Smooth muscle cell (in vitro differentiated cells): Measurements from ENCODE around the gene NDUFA3. TPM values are rescaled to one million over a fixed set of nuclear protein-coding genes. Genes with fewer than 3 reads are reported as not detected.

ENCODE experiments used
- DNase-seq: peaks from one replicate; lab custom pipeline; 2025; ENCODE audit not compliant: unreplicated experiment; lab: John Stamatoyannopoulos, UW
- H2AFZ ChIP-seq: fragments of 200-600 bp; sonication (generic); 2 replicates; pipeline ENCODE4 v1.6.0; 2016; ENCODE audit warnings: antibody characterized with exemption, low read depth, mild to moderate bottlenecking
- H3F3A ChIP-seq: fragments of 200-600 bp; sonication (generic); 2 replicates; pipeline ENCODE4 v1.6.0; 2017; ENCODE audit warnings: antibody characterized with exemption, low read depth
- H3K27ac ChIP-seq: fragments of 200-600 bp; sonication (generic); 2 replicates; pipeline ENCODE4 v1.5.1; 2016; ENCODE audit warnings: low read depth, mild to moderate bottlenecking
- H3K27me3 ChIP-seq: fragments of 200-600 bp; sonication (generic); 2 replicates; pipeline ENCODE4 v1.6.1; 2016; ENCODE audit warnings: low read depth, mild to moderate bottlenecking
- H3K36me3 ChIP-seq: fragments of 200-600 bp; sonication (generic); 2 replicates; pipeline ENCODE4 v1.5.1; 2016; ENCODE audit warnings: low read depth
- H3K4me1 ChIP-seq: fragments of 200-600 bp; sonication (generic); 2 replicates; pipeline ENCODE4 v1.5.1; 2016; ENCODE audit warnings: low read depth
- H3K4me2 ChIP-seq: fragments of 200-600 bp; sonication (generic); 2 replicates; pipeline ENCODE4 v1.6.0; 2016; ENCODE audit warnings: mild to moderate bottlenecking
- H3K4me3 ChIP-seq: fragments of 200-600 bp; sonication (generic); 2 replicates; pipeline ENCODE4 v1.5.1; 2016; ENCODE audit warnings: mild to moderate bottlenecking
- H3K79me2 ChIP-seq: fragments of 200-600 bp; sonication (generic); 2 replicates; pipeline ENCODE4 v1.6.0; 2016; ENCODE audit warnings: low read depth, mild to moderate bottlenecking
- H3K9ac ChIP-seq: fragments of 200-600 bp; sonication (generic); 2 replicates; pipeline ENCODE4 v1.6.0; 2016; ENCODE audit warnings: low read depth
- H3K9me3 ChIP-seq: fragments of 200-600 bp; sonication (generic); replicated peaks from 2 replicates; pipeline ENCODE4 v1.5.1; 2016; ENCODE audit warnings: low read depth
- H4K20me1 ChIP-seq: fragments of 200-600 bp; sonication (generic); 2 replicates; pipeline ENCODE4 v1.6.0; 2016; ENCODE audit warnings: low read depth
- WGBS: methylation state at CpG from one replicate; pipeline ENCODE4 v1.1.7; 2016; ENCODE audit warnings: low lambda C conversion rate; 5-methylcytosine and 5-hydroxymethylcytosine counted together
- polyA plus RNA-seq: library from polyadenylated mRNA; unstranded; fragments of >200 nt; fragmentation: Nextera tagmentation; extraction: Ambion mirVana; gene quantifications from 2 replicates; pipeline ENCODE4 v1.2.1, GENCODE V29; 2016
- total RNA-seq: library from RNA; depleted of rRNA; stranded (reverse); fragments of >200 nt; gene quantifications from 2 replicates; pipeline ENCODE4 v1.2.3, GENCODE V29; 2014
- TF ChIP-seq, protein P1 (sequence below): fragments of 200-600 bp; sonication (generic); IDR thresholded peaks from 2 replicates; pipeline ENCODE4 v1.5.1; 2017; ENCODE audit warnings: borderline replicate concordance, mild to moderate bottlenecking, antibody characterized with exemption; ENCODE audit not compliant: insufficient read depth, poor library complexity, severe bottlenecking

The NDUFA3 gene
- total and polyA plus RNA-seq, 2 experiments from 2014 or later: 29.8 to 249 TPM

- no peak for DNase-seq
- Histone ChIP-seq H3K4me2 (no peak within 1 kb of the TSS), H4K20me1 (no peaks in the 10 kb centered on the region), H3K4me3 (no peak within 1 kb of the TSS), H3K36me3 (no peaks in the 10 kb centered on the region), H2AFZ (no peak within 1 kb of the TSS), H3K79me2 (peaks cover 19% of the 10 kb centered on the region), H3K9ac (no peak within 1 kb of the TSS), H3F3A (no peaks in the 10 kb centered on the region), H3K27me3 (peaks cover 2% of the 10 kb centered on the region), H3K4me1 (no peaks in the 10 kb centered on the region), H3K9me3 (no peaks in the 10 kb centered on the region), H3K27ac (no peak within 1 kb of the TSS)
- TF ChIP-seq, protein P1, sequence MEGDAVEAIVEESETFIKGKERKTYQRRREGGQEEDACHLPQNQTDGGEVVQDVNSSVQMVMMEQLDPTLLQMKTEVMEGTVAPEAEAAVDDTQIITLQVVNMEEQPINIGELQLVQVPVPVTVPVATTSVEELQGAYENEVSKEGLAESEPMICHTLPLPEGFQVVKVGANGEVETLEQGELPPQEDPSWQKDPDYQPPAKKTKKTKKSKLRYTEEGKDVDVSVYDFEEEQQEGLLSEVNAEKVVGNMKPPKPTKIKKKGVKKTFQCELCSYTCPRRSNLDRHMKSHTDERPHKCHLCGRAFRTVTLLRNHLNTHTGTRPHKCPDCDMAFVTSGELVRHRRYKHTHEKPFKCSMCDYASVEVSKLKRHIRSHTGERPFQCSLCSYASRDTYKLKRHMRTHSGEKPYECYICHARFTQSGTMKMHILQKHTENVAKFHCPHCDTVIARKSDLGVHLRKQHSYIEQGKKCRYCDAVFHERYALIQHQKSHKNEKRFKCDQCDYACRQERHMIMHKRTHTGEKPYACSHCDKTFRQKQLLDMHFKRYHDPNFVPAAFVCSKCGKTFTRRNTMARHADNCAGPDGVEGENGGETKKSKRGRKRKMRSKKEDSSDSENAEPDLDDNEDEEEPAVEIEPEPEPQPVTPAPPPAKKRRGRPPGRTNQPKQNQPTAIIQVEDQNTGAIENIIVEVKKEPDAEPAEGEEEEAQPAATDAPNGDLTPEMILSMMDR: no peak
- WGBS: 67% methylated on average over 5 of the region's 5 CpGs
These were observed 2.1 kb upstream of the NDUFA3 start, which contains the start of gene OSCAR for GRCh38 chr19:54100561-54100960. OSCAR (minus strand) TSS chr19:54100803; CDS start chr19:54100792, 11 bp downstream.

GRCh38 chr19:54104998-54105715 is 2.5 kb downstream of the NDUFA3 start:
- H3K4me2 ChIP-seq: no peak overlapping the region
- WGBS: 97% methylated on average over 11 of the region's 11 CpGs
- DNase-seq: no peak
- no peak overlapping the region for H3K27ac ChIP-seq
- H3K36me3 ChIP-seq: no peaks in the 10 kb centered on the region
- H3K9ac ChIP-seq: no peak overlapping the region
- H3K4me3 ChIP-seq: no peak overlapping the region
- H2AFZ ChIP-seq: no peak overlapping the region
- no peaks in the 10 kb centered on the region for H4K20me1 ChIP-seq
- H3K9me3 ChIP-seq: no peaks in the 10 kb centered on the region
- TF ChIP-seq, protein P1: no peak
- H3K27me3 ChIP-seq: no peaks in the 10 kb centered on the region
- no peaks in the 10 kb centered on the region for H3K4me1 ChIP-seq
- no peaks in the 10 kb centered on the region for H3F3A ChIP-seq
- H3K79me2 ChIP-seq: peaks cover 19% of the 10 kb centered on the region

GRCh38 chr19:54105796-54106195 is 3.1 kb downstream of the NDUFA3 start:
- H4K20me1 ChIP-seq: no peaks in the 10 kb centered on the region
- no peaks in the 10 kb centered on the region for H3K4me1 ChIP-seq
- H3K4me3 ChIP-seq: no peak overlapping the region
- DNase-seq: no peak
- no peaks in the 10 kb centered on the region for H3K36me3 ChIP-seq
- H3K27me3 ChIP-seq: no peaks in the 10 kb centered on the region
- H3F3A ChIP-seq: no peaks in the 10 kb centered on the region
- no peaks in the 10 kb centered on the region for H3K9me3 ChIP-seq
- no peak overlapping the region for H3K27ac ChIP-seq
- H3K9ac ChIP-seq: no peak overlapping the region
- H2AFZ ChIP-seq: no peak overlapping the region
- H3K79me2 ChIP-seq: peaks cover 19% of the 10 kb centered on the region
- TF ChIP-seq, protein P1: no peak
- no peak overlapping the region for H3K4me2 ChIP-seq
- WGBS: 96% methylated on average over 10 of the region's 10 CpGs

DNA sequence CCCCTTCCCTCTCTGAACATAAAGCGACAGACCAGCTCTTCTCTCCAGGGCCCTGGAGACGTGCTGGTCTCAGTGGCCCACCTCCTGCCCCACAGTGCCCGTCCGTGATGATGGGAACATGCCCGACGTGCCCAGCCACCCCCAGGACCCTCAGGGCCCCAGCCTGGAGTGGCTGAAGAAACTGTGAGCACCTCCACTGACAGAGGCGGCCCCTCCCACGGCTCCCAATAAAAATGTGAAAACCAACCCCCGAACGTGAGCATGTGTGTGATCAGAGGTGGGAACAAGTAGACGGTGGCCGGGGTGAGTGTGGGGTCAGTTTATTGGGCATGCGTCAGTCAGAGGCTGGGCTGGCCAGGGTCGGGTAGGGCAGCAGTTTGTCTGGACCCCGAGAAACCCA is 4.1 kb downstream of the NDUFA3 start:
- DNase-seq: no peak
- H3K9me3 ChIP-seq: no peaks in the 10 kb centered on the region
- no peaks in the 10 kb centered on the region for H3K27me3 ChIP-seq
- no peaks in the 10 kb centered on the region for H3K4me1 ChIP-seq
- H3K4me2 ChIP-seq: no peak overlapping the region
- no peaks in the 10 kb centered on the region for H3F3A ChIP-seq
- TF ChIP-seq, protein P1: no peak
- no peak overlapping the region for H3K9ac ChIP-seq
- peaks cover 19% of the 10 kb centered on the region for H3K79me2 ChIP-seq
- no peak overlapping the region for H3K4me3 ChIP-seq
- no peak overlapping the region for H2AFZ ChIP-seq
- 96% methylated on average over 15 of the region's 15 CpGs for WGBS
- H3K36me3 ChIP-seq: no peaks in the 10 kb centered on the region
- H3K27ac ChIP-seq: no peak overlapping the region
- H4K20me1 ChIP-seq: no peaks in the 10 kb centered on the region
